HG02623 (cell line): ENCODE measurements around the gene LHX1.

Experiments
- ATAC-seq: cut with Tn5 transposase; IDR thresholded peaks from one replicate; pipeline ENCODE4 v1.9.1; 2021; ENCODE audit warnings: moderate library complexity; ENCODE audit not compliant: unreplicated experiment

LHX1 gene

DNA sequence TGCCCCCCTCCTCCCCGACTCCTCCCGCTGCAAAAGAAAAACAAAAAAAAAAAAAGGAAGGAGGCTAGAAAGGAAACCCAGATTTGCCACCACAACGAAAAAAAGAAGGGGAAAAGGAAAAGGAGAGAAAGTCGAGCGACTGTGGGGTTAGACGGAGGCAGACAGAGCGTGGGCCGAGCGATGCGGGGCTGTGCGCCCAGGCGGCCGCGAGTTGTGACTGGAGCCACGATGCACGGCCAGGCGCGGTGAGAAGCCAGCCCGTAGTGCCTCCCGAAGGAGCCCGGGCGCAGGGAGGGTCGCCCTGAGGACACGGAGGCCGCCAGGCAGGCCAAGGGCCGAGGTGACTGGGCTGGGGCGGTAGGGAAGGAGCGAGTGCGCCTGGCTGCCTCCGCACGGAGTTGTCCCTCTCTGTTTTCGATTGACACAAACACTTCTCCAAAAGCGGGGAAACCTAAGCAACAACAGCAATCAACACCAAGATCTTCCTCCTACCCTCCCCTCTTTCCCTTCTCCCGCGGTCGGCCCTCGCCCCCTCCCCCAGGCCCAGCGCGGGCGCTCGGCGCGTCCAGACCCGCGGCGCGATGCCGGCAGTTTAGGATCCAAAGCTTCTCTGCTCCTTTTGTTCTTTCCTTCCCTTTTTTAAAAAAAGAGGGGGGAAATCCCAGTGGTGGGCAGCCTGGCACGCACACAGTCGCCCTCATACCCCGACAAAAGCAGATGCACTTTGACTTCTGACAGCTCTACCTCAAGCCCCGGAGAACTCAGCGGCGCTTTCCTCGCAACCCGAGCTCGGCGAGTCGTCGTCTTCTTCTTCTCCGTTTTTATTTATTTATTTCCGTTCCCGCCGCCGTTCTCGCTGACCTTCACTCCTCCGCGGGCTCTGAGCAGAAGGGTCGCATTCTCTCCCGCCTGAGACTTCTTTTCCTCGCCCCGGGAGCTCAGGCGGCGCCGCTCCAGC lies at the start of gene LHX1:
Gene LHX1, plus strand, starts transcription at position 475 of the 958 bp plus-strand sequence. CDS start 723 bp downstream, outside the sequence.
- no peak for ATAC-seq

GRCh38 chr17:36888236-36888951 lies 48.9 kb upstream of the LHX1 start:
- ATAC-seq: no peak

DNA sequence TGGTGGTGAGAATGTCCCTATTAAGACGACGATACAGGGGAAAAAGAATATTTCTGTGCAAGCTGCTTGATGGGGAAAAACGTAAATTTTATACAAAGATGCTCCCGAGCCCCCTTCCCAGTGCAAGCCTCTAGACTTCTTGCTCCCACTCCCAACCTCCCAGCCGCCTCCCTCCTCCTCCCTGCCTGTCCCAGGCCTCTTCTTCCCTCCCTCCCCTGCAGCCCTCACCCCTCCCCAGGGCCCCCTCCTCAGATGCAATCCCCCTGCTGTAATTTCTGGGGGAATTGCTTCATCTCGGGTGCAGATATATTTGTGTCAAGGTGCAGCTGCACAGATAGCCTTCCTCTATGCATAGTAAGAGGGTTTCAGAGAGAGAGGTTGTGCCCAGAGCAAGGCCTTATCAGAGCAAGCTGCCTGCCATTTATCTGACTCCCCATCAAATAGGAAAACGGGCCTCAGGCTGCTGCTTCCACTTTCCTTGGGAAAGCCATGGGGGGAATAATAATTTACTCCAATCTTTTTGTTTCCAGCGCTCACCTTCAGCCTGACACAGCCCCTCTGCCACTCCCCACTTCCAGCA lies 47.4 kb upstream of the LHX1 start:
- no peak for ATAC-seq

DNA sequence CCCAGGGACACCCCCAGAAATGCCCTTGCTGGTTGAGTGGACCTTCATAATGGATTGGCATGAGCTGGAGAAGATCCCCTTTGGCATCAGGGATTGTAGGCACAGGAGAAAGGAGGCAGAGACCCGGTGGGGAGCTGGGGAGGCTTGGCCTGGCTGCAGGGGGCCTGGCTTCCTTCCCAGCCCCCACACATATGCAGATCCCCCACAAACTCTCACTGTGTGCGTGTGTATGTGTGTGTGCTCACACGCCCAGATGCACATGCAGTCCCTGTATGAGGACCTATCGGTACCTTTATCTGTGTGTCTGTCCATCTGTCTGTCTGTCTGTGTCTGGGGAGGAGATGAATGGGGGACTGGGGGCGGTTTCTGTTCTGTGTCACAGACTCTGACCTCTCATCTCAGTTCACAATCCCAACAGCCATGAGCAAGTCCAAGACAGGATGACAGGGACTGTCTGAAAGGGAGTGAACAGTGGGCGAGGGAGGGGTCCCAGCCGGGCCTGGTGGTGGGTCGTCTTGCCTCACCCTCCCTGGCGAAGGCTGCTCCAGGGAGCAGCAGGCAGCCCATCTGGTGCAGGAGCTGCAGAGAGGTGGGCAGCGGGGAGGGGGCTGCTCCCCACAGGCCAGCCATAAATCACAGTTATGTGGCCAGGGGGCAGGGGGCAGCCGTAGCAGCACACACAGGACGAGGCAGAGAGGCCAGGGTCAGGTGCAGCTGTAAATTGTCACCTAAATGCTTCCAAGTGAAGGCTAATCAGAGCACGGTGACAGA lies 46.7 kb upstream of the LHX1 start:
- no peak for ATAC-seq

GRCh38 chr17:36892112-36892838 lies 45.0 kb upstream of the LHX1 start:
- ATAC-seq: no peak

GRCh38 chr17:36894177-36894576 lies 43.1 kb upstream of the LHX1 start:
- ATAC-seq: no peak

- ATAC-seq: no peak
Observed at GRCh38 chr17:36894925-36895324, 42.4 kb upstream of the LHX1 start.

- no peak for ATAC-seq
Observed at GRCh38 chr17:36899250-36900159, 37.8 kb upstream of the LHX1 start.

DNA sequence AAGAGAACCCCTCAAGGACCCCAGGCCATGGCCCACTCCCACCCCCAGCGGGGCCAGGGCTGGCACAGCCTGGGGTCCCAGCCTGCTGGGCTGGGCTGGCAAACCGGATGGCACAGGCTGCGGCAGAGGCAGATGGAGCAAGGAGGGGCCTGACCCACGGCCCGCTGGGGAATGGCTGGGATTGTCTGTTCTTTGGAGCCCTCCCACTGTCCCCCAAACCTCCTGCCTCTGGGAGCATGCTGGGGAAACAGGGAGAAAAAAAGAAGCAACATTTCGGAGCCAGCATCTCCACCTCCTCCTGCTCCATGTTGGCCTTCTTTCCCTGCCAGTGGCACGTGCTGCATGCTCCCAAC lies 37.1 kb upstream of the LHX1 start:
- ATAC-seq: no peak

DNA sequence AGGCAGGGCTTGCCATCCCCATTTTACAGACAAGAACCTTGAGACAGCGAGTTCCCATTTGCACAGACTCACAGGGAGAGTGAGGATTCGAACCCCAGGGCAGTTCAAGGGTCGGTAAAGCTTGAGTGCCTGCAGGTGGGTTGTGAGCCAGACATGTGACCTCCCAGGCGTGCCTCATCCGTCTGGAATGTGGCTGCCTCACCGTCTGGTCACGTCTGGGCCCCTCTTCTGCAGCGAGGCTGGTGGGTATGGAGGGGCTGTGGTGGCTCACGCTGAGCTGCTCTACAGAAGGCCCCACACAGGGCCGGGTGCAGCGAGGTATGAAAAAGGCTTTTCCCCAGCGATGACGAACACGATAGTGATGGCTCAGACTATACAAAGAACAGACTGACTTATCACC lies 35.8 kb upstream of the LHX1 start:
- no peak for ATAC-seq

DNA sequence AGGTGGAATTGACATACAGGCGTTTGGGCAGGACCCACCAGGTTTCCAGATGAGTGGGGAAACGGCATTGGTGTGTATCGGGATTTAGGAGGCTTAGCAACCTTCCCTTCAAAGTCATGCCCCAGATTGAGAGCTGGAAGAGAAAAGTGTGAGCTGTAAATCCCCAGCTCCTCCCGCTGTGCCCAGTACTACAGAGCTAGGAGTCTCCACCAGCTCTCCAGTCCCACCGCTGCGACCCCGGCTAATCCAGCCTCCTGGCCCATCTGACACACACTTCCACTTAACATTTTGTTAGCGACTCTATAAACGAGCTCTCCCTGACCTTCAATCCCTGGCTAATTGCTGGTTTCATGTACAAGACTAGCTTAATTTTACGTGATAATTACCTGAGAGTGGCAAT lies 29.9 kb upstream of the LHX1 start:
- ATAC-seq: no peak

DNA sequence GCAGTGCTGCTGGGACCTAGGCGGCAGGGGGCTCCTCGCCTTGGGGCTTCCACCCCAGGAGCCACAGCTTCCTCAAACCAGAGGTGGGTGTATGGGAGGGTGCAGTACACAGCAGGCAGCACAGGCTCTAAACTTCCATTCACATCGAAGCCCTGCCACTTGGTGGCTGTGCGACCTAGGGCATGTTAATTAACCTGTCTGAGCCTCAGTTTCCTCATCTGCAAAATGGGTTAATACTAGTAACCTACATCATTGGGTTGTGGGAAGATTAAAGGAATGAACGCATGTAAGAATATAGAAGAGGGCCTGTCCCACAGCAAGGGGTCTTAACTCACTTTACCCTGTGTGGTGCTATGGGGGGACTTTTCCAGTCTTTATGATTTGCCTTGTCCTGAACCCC lies 26.8 kb upstream of the LHX1 start:
- no peak for ATAC-seq

GRCh38 chr17:36911001-36911400 lies 26.3 kb upstream of the LHX1 start:
- no peak for ATAC-seq

- ATAC-seq: no peak
Observed at GRCh38 chr17:36913132-36913531, 24.1 kb upstream of the LHX1 start.

DNA sequence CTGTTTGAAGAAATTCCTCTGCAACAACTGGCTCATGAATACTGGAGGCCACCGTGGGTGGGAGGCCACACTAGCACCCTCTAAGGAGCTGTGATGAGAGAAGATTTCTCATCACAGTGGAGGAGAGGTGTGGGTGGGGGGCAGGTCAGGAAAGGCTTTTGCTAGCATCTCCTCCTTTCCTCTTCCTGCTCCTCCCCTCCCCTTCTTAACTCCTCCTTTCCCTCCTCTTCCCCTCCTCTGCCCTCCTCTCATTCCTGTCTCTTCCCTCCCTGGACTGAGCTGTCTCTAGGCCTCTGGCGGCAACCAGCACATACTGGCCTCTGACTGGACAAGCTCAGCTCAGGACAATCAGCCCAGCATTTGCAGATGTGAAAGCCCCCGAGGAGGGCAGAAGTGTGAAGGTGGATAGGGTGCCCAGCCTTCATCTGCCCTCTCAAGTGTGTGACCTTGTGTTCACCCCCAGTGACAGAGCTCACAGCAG lies 19.0 kb upstream of the LHX1 start:
- ATAC-seq: no peak

GRCh38 chr17:36919407-36919968 lies 17.8 kb upstream of the LHX1 start:
- ATAC-seq: no peak

DNA sequence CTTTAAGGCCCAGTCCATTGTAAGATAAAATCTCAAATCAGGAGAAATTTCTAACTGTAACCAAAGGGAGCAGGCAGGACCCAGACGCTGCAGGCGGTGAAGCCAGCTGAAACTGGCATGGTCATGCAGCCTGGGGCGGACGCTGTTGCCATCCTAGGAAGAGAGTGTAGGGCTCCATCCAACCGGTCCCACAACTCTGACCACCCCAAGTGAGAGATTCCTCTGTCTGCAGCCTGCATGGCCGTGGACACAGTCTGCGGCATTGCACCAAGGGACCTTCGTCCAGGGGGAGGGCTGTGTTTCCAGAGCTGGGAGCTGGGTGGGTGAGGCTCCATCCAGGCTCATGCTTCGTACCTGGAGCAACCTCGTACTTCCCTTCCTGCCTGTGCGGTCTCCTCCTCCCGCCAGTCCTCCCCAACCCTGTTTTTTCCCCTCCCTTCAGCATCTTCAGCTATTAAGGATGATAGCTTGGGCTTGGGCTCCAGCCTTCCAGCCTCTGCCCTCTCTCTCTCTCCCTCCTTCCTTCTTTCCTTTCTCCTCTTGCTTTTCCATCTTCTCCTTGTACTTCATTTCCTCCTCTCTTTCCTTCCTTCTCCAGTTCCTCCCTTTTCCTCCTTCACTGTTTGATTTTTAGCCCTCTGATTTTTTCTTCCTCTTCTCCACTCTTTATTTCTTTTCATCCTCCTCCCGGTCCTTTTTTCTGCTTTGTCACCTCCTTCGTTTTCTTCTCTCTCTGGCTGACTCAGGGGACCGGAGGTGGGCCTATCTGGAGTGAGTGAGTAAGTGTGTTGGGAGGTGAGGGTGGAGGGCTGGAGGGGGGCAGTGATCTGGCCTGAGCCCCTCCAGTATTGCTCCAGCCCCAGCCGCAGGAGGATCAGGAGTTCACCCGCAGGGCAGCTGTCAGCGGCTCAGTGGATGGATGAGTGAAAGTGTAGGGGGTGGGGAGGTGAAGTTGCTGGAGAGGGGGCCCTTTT lies 17.0 kb upstream of the LHX1 start:
- ATAC-seq: no peak
